ENCODE results near the gene VARS1.
"Not testable (repeated sequence)": the region's sequence is repeated elsewhere in the genome, so short reads cannot be mapped to it uniquely, and the experiment has no call there.

VARS1 gene

DNA sequence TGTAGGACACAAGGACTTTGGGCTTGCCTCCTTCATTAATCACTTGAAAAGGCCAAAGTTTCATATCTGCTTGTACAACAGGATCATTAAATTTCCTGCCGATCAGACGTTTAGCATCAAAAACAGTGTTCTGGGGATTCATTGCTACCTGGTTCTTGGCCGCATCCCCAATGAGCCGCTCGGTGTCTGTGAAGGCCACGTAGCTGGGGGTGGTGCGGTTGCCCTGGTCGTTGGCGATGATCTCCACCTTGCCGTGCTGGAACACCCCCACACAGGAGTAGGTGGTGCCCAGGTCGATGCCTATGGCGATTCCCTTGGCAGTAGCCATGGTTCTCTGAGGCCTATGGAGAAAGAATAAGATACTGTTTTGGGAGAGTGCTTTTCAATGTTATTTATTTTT, 16.1 kb upstream of the VARS1 start:
- H3K4me3 Mint-ChIP-seq: no peak overlapping the region

DNA sequence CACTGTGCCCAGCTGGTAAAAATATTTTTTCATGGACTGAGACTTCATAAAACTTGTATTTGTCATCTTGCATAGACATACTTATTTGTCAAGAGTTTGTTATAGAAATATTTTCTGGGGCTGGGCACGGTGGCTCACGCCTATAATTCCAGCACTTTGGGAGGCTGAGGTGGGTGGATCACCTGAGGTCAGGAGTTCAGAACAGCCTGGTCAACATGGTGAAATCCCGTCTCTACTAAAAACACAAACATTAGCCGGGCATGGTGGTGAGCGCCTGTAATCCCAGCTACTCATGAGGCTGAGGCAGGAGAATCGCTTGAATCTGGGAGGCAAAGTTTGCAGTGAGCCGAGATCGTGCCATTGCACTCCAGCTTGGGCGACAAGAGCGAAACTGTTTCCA, 13.0 kb upstream of the VARS1 start:
- H3K4me3 Mint-ChIP-seq, H3K9me3 Mint-ChIP-seq: not testable (repeated sequence)
- peaks cover 39% of the 10 kb centered on the region for H3K4me1 Mint-ChIP-seq (ENCODE audit: low read depth)

More for the DNA sequence above, 16.1 kb upstream of the VARS1 start:
- H3K36me3 Mint-ChIP-seq (ENCODE audit: low read depth): no peaks in the 10 kb centered on the region
- H3K4me1 Mint-ChIP-seq (ENCODE audit: low read depth): peaks cover 38% of the 10 kb centered on the region
- no peaks in the 10 kb centered on the region for H3K9me3 Mint-ChIP-seq
- no peak overlapping the region for H3K27ac Mint-ChIP-seq
- H3K27me3 Mint-ChIP-seq: no peaks in the 10 kb centered on the region

DNA sequence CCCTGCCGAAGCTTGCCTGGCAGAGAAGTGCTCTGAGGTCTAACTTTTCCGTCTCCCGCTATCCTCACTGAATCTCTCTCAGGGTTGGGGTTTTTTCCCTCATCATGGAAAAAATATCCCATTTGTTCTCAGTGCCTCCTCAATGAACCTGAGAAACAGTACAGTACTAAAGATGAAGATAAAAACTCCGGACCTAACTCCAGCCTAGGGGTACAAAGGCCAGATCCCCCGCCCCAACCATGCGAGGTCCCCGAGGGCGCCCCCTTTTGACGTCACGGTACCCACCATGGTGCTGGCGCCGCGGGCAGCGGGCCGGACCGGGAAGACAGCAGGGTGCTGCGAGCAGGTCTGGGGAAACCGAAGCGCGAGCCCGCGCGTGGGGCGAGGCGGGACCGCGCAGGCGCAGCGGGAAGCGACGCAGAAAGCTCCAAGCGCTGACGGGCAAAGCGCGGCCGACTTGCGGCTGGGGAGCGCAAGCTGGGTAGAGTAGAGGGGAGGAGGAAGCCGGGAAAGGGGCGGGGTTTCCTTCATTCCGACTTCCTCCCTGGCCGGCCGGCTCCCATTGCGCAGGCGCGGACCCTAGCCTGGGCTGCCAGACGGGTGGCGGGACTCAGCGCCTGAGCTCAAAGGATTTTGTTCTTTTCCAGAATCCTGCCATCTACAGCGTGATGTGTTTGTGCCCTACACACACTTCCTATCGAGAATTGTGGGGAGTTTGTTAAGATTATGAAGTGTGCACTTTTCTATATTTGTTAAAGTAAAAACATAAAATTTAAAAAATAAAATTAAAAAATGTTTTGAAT, 11.1 kb upstream of the VARS1 start, which contains the start of gene LSM2:
Gene LSM2, minus strand, starts transcription at position 497 of the 803 bp plus-strand sequence. Its CDS starts 209 bp downstream, at position 288.
- peak within 1 kb of the TSS; percentile 99 for H3K4me3 Mint-ChIP-seq
- no peaks in the 10 kb centered on the region for H3K27me3 Mint-ChIP-seq
- H3K36me3 Mint-ChIP-seq (ENCODE audit: low read depth): peaks cover 19% of the 10 kb centered on the region
- H3K27ac Mint-ChIP-seq: peak within 1 kb of the TSS; percentile 97
- H3K9me3 Mint-ChIP-seq: no peaks in the 10 kb centered on the region
- peaks cover 29% of the 10 kb centered on the region for H3K4me1 Mint-ChIP-seq (ENCODE audit: low read depth)

More for the DNA sequence above, 13.0 kb upstream of the VARS1 start:
- not testable (repeated sequence) for H3K27ac Mint-ChIP-seq, H3K27me3 Mint-ChIP-seq
- H3K36me3 Mint-ChIP-seq (ENCODE audit: low read depth): peaks cover 11% of the 10 kb centered on the region

DNA sequence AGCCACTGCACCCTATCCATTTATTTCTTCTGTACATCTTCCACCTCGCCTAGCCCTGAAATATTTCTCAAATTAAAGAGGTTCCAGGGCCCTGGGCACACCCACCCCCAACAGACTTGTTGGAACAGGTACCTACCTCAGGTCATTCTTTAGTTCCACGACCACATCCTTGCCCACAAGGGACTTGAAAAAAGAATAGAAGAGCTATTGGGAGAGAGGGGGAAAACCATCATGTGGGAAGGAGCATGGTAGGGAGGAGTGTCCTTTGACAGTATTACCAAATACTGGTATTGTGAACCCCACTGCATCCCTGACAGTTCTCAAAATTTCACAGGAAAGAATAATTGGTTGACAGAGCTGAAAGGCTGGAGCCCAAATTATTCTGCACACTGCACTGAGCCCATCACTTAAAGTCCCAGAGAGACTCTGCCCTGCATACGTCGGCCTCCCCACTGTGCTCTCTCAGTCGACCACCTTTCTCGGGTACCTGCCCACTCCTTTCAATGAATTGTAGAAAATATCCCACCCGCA, 10.5 kb upstream of the VARS1 start:
- H3K4me1 Mint-ChIP-seq (ENCODE audit: low read depth): peaks cover 32% of the 10 kb centered on the region
- peak overlapping the region; percentile 97 for H3K27ac Mint-ChIP-seq
- H3K36me3 Mint-ChIP-seq (ENCODE audit: low read depth): peaks cover 26% of the 10 kb centered on the region
- H3K4me3 Mint-ChIP-seq: peak overlapping the region; percentile 99
- H3K9me3 Mint-ChIP-seq: no peaks in the 10 kb centered on the region
- H3K27me3 Mint-ChIP-seq: no peaks in the 10 kb centered on the region

DNA sequence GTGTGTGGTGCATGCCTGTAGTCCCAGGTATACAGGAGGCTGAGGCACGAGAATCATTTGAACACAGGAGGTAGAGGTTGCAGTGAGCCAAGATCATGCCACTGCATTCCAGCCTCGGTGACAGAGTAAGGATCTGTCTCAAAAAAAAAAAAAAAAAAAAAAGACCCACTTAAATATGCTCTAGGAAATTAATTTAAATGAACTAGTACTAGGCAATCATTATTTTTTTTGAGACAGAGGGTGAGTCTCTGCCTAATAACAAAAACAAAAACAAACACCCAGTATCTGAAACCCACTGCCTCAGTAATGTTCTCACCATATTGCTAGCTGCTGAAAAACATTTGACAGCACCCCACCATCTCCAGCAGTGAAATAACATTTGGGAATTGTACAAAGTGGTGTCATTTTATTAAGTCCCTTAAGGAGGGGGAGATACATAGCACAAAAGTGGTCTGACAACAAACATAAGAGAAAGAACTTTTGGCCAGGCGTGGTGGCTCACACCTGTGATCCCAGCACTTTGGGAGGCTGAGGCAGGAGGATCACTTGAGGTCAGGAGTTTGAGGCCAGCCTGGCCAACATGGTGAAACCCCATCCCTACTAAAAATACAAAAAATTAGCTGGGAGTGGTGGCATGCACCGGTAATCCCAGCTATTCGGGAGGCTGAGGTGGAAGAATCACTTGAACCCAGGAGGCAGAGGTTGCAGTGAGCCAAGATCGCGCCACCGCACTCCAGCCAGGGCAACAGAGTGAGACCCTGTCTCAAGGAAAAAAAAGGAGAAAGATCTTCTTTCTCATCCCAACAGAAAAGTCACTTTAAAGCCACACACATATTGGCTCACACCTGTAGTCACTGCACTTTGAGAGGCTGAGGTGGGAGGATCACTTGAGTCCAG, 5.7 kb upstream of the VARS1 start:
- Mint-ChIP-seq H3K4me1 (ENCODE audit: low read depth) (peaks cover 46% of the 10 kb centered on the region), H3K36me3 (ENCODE audit: low read depth) (peaks cover 24% of the 10 kb centered on the region)
- not testable (repeated sequence) for H3K27me3 Mint-ChIP-seq, H3K27ac Mint-ChIP-seq, H3K4me3 Mint-ChIP-seq, H3K9me3 Mint-ChIP-seq

DNA sequence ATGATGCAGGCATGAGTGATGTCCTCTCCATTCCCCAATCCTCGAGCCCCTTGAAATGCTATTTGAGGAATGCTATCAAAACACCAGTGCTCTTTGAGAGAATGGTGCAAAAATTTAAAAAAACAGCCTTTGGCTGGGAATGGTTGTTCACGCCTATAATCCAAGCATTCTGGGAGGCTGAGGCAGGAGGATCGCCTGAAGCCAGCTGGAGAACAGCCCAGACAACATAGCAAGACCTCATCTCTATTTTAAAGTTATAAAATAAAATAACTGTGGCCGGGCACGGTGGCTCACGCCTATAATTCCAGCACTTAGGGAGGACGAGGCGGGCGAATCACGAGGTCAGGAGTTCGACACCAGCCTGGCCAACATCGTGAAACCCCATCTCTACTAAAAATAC, 4.2 kb upstream of the VARS1 start:
- Mint-ChIP-seq H3K36me3 (ENCODE audit: low read depth) (peaks cover 22% of the 10 kb centered on the region), H3K9me3 (no peaks in the 10 kb centered on the region), H3K4me3 (no peak overlapping the region), H3K27ac (no peak overlapping the region), H3K4me1 (ENCODE audit: low read depth) (peaks cover 48% of the 10 kb centered on the region), H3K27me3 (no peaks in the 10 kb centered on the region)

DNA sequence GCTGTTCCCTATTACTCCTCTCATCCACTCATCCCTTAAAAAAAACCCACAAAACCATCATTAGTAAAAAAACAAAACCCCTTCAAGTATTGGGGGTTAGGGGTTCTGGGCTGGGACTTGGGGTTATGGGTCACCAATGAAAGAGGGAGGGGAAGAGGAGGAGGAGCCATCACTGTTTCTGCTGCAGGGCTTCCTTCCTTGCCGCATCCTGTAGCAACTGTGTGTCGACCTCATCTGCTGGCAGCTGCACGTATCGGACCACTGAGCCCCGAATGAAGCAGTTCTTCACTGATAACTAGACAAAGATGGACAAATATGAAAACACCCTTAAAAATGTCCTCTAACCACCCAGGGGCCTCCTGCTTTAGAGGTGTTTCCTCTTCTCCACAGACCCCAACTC, 2.0 kb upstream of the VARS1 start:
- H3K36me3 Mint-ChIP-seq (ENCODE audit: low read depth): peaks cover 24% of the 10 kb centered on the region
- H3K4me3 Mint-ChIP-seq: peak overlapping the region; percentile 19
- H3K27me3 Mint-ChIP-seq: no peaks in the 10 kb centered on the region
- H3K27ac Mint-ChIP-seq: peak overlapping the region; percentile 74
- H3K4me1 Mint-ChIP-seq (ENCODE audit: low read depth): peaks cover 52% of the 10 kb centered on the region
- H3K9me3 Mint-ChIP-seq: no peaks in the 10 kb centered on the region

DNA sequence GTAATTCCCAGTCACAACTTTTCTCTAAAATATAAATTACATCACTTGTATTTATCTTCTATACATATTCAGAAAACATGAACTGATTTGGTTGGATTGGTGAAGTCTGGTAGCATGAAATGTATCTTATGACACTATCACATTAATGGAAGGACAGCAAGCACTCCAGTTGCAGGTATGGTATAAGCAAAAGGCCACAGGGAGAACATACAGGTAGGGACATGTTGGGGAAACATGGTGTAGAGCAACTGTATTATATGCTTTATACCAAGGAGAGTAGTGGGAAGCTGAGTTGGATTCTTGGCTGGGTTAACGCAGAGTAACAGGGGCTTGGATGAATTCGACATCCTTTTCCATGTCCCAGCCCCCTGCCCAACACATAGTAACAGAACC, 1.4 kb upstream of the VARS1 start:
- no peaks in the 10 kb centered on the region for H3K27me3 Mint-ChIP-seq
- peak overlapping the region; percentile 24 for H3K27ac Mint-ChIP-seq

DNA sequence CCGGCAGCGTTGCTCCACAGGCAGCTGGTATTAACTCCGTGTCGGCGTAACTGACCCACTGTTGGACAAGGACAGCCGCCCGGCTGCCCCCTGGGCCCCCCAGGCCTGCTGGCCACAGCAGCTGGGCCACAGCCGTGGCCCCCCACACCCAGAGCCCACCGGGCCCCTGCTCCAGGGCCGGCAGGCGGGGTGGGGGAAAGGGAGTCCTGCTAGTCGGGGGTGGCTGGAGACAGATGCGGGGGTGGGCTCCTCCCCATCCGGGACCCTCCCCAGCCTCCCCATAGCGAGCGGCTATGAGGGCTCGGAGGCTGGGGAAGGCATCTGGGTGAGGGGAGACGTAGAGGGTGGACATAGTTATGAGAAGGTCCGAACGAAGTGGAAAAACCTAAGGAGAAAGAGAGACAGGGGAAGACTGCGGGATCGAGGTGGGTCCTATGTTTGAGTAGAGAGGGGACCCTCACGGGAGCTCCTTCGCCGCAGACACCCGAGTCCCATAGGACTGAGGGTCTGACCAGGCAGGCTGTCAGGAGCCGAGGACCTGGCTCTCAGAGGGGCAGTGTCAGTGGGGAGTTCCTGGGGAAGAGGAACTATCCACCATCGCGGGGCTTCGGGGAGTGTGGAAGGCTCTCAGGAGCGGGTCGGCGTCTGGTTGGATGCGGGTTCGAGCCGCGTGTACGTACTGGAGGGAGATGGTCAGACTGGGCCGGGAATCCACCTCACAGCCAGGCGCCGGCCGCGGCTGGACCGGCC, 511 bp downstream of the VARS1 start:
- H3K4me1 Mint-ChIP-seq (ENCODE audit: low read depth): peaks cover 61% of the 10 kb centered on the region
- no peaks in the 10 kb centered on the region for H3K9me3 Mint-ChIP-seq
- peak overlapping the region; percentile 98 for H3K27ac Mint-ChIP-seq
- peaks cover 38% of the 10 kb centered on the region for H3K36me3 Mint-ChIP-seq (ENCODE audit: low read depth)
- H3K27me3 Mint-ChIP-seq: no peaks in the 10 kb centered on the region
- peak overlapping the region; percentile 87 for H3K4me3 Mint-ChIP-seq

More for the DNA sequence above, 1.4 kb upstream of the VARS1 start:
- Mint-ChIP-seq H3K9me3 (no peaks in the 10 kb centered on the region), H3K36me3 (ENCODE audit: low read depth) (peaks cover 30% of the 10 kb centered on the region), H3K4me3 (peak overlapping the region; percentile 25), H3K4me1 (ENCODE audit: low read depth) (peaks cover 56% of the 10 kb centered on the region)

DNA sequence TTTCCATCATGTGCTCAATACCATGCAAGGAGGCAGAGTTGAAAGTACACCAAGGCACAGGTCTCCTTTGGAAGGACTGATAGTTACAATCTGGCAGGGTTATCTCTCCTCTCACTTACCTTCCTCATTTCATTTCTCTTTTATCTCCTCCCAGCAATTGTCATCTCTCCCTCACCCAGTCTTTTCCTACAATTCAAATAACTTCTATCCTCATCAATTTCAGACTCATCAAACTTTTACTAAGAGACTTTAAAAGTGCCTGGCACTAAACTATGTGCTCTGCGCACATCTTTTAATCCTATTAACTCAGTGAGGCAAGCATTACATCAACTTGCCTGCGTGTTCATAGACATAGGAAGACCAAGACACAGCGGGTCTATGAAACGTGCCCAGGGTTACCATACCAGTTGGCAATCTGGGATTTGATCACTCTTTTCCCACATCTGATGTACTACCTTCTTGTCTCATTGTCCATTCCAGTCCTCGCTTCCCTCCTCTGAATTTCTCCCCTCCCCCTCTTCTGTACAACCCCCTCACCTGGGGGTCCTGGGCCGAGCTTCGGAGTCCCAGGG, 1.2 kb downstream of the VARS1 start:
- peaks cover 64% of the 10 kb centered on the region for H3K4me1 Mint-ChIP-seq (ENCODE audit: low read depth)
- peaks cover 43% of the 10 kb centered on the region for H3K36me3 Mint-ChIP-seq (ENCODE audit: low read depth)
- no peaks in the 10 kb centered on the region for H3K27me3 Mint-ChIP-seq
- H3K27ac Mint-ChIP-seq: peak overlapping the region; percentile 82
- peak overlapping the region; percentile 87 for H3K4me3 Mint-ChIP-seq
- no peaks in the 10 kb centered on the region for H3K9me3 Mint-ChIP-seq

DNA sequence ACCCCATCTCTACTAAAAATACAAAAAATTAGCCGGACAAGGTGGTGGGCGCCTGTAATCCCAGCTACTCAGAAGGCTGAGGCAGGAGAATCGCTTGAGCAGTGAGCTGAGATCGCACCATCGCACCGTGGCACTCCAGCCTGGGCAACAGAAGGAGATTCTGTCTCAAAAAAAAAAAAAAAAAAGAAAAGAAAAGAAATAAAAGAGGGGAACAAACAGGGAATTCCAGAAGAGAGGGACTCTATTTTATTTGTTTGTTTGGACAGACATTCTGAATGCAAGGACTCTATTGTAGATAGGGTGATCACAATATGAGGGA, 1.7 kb downstream of the VARS1 start:
- not testable (repeated sequence) for H3K27me3 Mint-ChIP-seq, H3K9me3 Mint-ChIP-seq
- Mint-ChIP-seq H3K4me1 (ENCODE audit: low read depth) (peaks cover 65% of the 10 kb centered on the region), H3K4me3 (peak overlapping the region; percentile 87), H3K27ac (peak overlapping the region; percentile 82), H3K36me3 (ENCODE audit: low read depth) (peaks cover 48% of the 10 kb centered on the region)

DNA sequence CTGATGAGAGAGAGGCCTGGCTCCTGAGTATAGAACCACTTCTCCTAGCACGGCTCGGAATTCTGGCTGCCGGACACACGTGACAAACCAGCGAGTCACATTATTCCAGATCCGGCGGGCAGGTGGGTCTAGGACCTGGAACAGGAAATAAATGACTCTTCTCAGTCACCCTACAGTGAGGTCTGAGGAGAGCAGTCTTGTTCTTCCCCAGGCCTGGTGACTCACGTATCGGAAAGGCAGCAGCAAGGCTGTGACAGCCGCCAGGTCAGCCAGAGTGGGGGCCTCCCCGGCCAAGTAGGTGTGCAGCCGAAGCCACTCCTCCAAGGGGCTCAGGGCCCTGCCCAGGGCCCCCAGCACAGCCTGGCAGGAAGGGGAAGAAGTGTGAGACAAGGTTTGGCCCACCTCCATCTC, 2.8 kb downstream of the VARS1 start:
- Mint-ChIP-seq H3K27me3 (no peaks in the 10 kb centered on the region), H3K4me1 (ENCODE audit: low read depth) (peaks cover 56% of the 10 kb centered on the region), H3K36me3 (ENCODE audit: low read depth) (peaks cover 49% of the 10 kb centered on the region), H3K4me3 (peak overlapping the region; percentile 87), H3K27ac (peak overlapping the region; percentile 67), H3K9me3 (no peaks in the 10 kb centered on the region)

DNA sequence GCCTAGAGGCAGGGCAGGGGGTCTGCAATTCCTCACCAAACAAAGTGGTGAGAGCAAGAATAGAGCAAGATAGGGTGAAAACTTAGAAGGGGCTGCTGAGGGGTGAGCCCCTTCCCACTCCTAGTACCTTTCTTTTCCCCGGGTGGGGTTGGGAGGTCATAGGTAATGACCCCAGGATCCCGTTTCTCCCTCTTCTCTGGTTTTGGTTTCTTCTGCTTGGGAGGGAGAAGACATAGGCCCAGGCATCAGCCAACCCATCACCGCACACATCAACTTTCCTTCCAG, 3.5 kb downstream of the VARS1 start:
- Mint-ChIP-seq H3K27me3 (no peaks in the 10 kb centered on the region), H3K27ac (no peak overlapping the region), H3K36me3 (ENCODE audit: low read depth) (peaks cover 49% of the 10 kb centered on the region), H3K4me1 (ENCODE audit: low read depth) (peaks cover 49% of the 10 kb centered on the region), H3K9me3 (no peaks in the 10 kb centered on the region), H3K4me3 (no peak overlapping the region)

DNA sequence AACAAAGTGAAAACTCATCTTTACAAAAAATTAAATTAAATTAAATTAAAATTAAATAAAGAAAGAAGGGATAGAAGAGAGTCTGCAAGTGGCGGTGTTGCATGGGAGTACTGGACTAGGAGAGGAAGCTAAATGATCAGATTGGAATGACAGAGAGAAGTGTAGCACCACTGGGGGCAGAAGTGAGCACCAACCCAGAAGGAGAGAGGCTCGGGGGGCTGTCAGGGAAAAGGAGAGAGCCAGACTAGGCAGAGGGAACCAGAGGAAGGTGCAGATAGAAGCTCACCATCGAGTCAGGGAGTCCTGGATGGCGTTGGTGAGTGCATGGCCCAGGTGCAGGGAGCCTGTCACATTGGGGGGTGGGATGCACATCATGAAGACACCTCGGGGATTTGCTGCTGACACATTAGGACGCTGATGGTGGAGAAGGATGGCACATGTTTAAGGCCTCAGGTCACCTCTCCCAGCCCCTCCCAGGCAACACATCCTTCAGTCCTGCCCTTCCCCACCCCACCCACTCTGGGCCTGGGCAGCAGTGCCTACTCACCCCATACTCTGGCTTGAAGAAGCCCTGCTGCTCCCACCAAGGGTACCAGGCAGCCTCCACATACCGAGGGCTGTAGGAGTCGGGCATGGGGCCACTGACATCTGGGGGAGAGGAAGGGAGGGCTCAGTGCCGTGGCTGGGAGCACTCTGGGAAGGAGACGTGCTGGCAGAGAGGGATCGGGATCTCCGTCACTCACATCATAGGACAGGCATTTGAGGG, 4.0 kb downstream of the VARS1 start:
- Mint-ChIP-seq H3K9me3 (no peaks in the 10 kb centered on the region), H3K36me3 (ENCODE audit: low read depth) (peaks cover 49% of the 10 kb centered on the region), H3K4me1 (ENCODE audit: low read depth) (peaks cover 45% of the 10 kb centered on the region), H3K27ac (peak overlapping the region; percentile 21), H3K27me3 (no peaks in the 10 kb centered on the region), H3K4me3 (peak overlapping the region; percentile 11)

All from stimulated activated naive CD8-positive, alpha-beta T cell treated with anti-CD3 and anti-CD28 coated beads, Interleukin-15, Interleukin-2, amounts not matched to agents 100 ng/mL and 50 ng/mL, for 24 hours (primary cell).